GM12865 (cell line): ENCODE measurements around the gene TLX2.
"Not testable (repeated sequence)": the region's sequence is repeated elsewhere in the genome, so short reads cannot be mapped to it uniquely, and the experiment has no call there.

Source experiments
- DNase-seq: peaks from one replicate; pipeline ENCODE4 v3.0.0; 2010; ENCODE audit warnings: low read depth
- H3K4me3 ChIP-seq: 2 replicates; pipeline ENCODE4 v1.5.1; 2011; ENCODE audit warnings: mild to moderate bottlenecking, low read depth, low read length, control low read depth
- CTCF ChIP-seq: IDR thresholded peaks from 2 replicates; pipeline ENCODE4 v1.5.1; 2011; ENCODE audit warnings: low read length, control low read depth, low read depth, inconsistent platforms; ENCODE audit not compliant: insufficient read depth; ENCODE audit errors: missing control alignments

The TLX2 gene

GRCh38 chr2:74555610-74556103, 41.4 kb downstream of the TLX2 start:
- DNase-seq = no peak
- no peak for TF ChIP-seq CTCF
- H3K4me3 ChIP-seq = peak overlapping the region; percentile 98

- H3K4me3 ChIP-seq = peak overlapping the region; percentile 98
- no peak for TF ChIP-seq CTCF
- no peak for DNase-seq
Measured at GRCh38 chr2:74556159-74556558, 41.9 kb downstream of the TLX2 start.

- no peak overlapping the region for H3K4me3 ChIP-seq
- TF ChIP-seq CTCF = no peak
- no peak for DNase-seq
Measured at GRCh38 chr2:74556831-74557370, 42.7 kb downstream of the TLX2 start.

GRCh38 chr2:74558284-74559230, 44.3 kb downstream of the TLX2 start:
- H3K4me3 ChIP-seq = no peak overlapping the region
- no peak for TF ChIP-seq CTCF
- DNase-seq = no peak

GRCh38 chr2:74559912-74560311, 45.7 kb downstream of the TLX2 start:
- no peak overlapping the region for H3K4me3 ChIP-seq
- no peak for TF ChIP-seq CTCF
- DNase-seq = no peak

GRCh38 chr2:74560591-74560990, 46.3 kb downstream of the TLX2 start:
- no peak overlapping the region for H3K4me3 ChIP-seq
- no peak for TF ChIP-seq CTCF
- no peak for DNase-seq

GRCh38 chr2:74561022-74561421, 46.8 kb downstream of the TLX2 start:
- H3K4me3 ChIP-seq, DNase-seq: not testable (repeated sequence)
